Measurements from ENCODE around the gene STAM2.
A peak's percentile ranks its signal among the peaks of the same experiment; 100 is the strongest.

STAM2 gene

DNA sequence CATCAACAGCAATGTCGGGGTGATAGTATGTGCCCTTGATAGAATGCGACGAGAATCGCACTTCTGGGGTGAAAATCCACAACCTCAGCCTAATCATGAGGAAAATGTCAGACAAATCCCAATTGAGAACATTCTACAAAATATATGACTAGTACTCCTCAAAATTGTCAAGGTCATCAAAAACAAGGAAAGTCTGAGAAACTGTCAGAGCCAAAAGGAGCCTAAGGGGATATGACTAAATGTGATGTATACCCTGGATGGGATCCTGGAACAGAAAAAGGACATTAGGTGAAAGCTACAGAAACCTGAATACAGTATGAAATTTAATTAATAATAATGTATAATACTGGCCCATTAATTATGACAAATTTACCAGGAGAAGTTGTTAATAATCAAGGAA, 69.1 kb downstream of the STAM2 start:
- TF ChIP-seq, protein P1, sequence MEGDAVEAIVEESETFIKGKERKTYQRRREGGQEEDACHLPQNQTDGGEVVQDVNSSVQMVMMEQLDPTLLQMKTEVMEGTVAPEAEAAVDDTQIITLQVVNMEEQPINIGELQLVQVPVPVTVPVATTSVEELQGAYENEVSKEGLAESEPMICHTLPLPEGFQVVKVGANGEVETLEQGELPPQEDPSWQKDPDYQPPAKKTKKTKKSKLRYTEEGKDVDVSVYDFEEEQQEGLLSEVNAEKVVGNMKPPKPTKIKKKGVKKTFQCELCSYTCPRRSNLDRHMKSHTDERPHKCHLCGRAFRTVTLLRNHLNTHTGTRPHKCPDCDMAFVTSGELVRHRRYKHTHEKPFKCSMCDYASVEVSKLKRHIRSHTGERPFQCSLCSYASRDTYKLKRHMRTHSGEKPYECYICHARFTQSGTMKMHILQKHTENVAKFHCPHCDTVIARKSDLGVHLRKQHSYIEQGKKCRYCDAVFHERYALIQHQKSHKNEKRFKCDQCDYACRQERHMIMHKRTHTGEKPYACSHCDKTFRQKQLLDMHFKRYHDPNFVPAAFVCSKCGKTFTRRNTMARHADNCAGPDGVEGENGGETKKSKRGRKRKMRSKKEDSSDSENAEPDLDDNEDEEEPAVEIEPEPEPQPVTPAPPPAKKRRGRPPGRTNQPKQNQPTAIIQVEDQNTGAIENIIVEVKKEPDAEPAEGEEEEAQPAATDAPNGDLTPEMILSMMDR (IDR thresholded peaks at IDR 0.05; ENCODE audit: low read depth, low read length, missing control alignments): no peak
- no peak for DNase-seq (ENCODE audit: low read depth)
- H3K4me3 ChIP-seq (ENCODE audit: low read depth, low read length): no peak overlapping the region
- in situ Hi-C loops (cut with HindIII; ENCODE audit: low sequenced_read_pairs): no loop called here

- in situ Hi-C loops (cut with HindIII; ENCODE audit: low sequenced_read_pairs): no loop called here
- no peak overlapping the region for H3K4me3 ChIP-seq (ENCODE audit: low read depth, low read length)
- no peak for DNase-seq (ENCODE audit: low read depth)
- TF ChIP-seq, protein P1 (IDR thresholded peaks at IDR 0.05; ENCODE audit: low read depth, low read length, missing control alignments): no peak
These were observed 72.3 kb downstream of the STAM2 start for GRCh38 chr2:152103271-152103670.

DNA sequence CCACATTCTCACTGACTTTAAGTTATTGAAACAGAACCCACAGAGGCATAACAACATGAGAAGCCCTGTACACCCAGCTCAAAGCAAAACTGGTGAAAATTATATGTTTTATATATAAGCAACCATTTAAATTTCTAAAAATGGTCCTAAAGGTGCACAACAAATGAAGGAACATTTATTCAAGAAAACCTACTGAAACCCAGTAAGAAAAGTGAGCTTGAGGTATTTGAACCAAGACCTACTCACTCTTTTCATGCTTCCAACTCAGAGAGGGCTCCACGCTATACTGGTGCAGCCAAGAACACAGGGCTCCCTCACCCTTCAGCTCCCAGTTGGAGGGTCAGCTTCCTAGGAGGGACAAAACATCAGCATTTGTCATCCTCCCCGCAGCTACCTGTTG, 74.6 kb downstream of the STAM2 start:
- no peak for DNase-seq (ENCODE audit: low read depth)
- in situ Hi-C loops (cut with HindIII; ENCODE audit: low sequenced_read_pairs): no loop called here
- H3K4me3 ChIP-seq (ENCODE audit: low read depth, low read length): no peak overlapping the region
- TF ChIP-seq, protein P1 (IDR thresholded peaks at IDR 0.05; ENCODE audit: low read depth, low read length, missing control alignments): no peak

- H3K4me3 ChIP-seq (ENCODE audit: low read depth, low read length): peak overlapping the region; percentile 57
- DNase-seq (ENCODE audit: low read depth): no peak
- in situ Hi-C loops (cut with HindIII; ENCODE audit: low sequenced_read_pairs): no loop called here
- TF ChIP-seq, protein P1 (IDR thresholded peaks at IDR 0.05; ENCODE audit: low read depth, low read length, missing control alignments): no peak
These were observed 76.1 kb downstream of the STAM2 start for GRCh38 chr2:152099367-152100050.

DNA sequence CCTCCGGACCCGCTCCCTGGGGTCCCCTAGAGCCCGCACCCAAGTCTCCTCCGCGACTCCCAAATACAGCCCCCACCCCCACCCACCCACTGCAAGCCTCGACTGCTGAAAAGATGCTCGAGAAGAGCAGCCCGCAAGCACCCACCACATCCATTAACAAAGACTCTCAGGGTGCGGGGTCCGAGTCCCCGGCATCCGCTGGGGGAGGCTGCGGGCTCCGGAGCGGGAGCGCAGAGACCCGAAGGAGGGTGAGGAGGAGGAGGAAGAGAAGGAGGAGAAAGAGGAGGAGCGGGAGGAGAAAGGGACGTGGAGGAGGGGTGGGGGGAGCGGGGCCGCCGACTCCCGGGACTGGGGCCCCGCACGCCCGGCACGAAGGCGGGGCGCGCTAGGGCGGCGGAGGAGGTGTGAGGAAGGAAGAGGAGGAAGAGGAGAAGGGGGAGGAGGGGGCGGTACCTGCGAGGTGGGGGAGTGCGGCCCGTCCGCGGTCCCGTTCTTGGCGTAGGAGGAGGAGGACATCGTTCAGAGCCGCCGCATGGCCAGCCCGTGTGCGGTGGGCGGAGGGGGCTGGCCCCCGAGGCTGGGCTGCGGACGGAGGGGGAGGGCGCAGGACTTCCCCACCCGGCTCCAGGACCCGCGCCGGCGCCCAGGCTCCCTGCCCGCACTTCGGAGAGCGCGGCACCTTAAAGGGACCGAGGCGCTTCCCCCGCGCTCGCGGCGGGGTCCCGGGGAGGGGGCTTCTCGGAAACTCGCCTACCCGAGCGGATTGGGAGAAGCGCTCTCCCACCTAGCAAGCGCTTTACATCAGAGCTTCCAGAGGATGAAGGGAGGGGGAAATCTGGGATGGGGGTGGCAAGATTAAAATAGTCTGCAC, 76.8 kb downstream of the STAM2 start, which contains the start of gene CACNB4:
Gene CACNB4 (minus strand): TSS at position 549 of the 871 bp plus-strand sequence.
- in situ Hi-C loops (cut with HindIII; ENCODE audit: low sequenced_read_pairs): no loop called here
- no peak for DNase-seq (ENCODE audit: low read depth)
- H3K4me3 ChIP-seq (ENCODE audit: low read depth, low read length): peak within 1 kb of the TSS; percentile 57
- TF ChIP-seq, protein P1 (IDR thresholded peaks at IDR 0.05; ENCODE audit: low read depth, low read length, missing control alignments): no peak

DNA sequence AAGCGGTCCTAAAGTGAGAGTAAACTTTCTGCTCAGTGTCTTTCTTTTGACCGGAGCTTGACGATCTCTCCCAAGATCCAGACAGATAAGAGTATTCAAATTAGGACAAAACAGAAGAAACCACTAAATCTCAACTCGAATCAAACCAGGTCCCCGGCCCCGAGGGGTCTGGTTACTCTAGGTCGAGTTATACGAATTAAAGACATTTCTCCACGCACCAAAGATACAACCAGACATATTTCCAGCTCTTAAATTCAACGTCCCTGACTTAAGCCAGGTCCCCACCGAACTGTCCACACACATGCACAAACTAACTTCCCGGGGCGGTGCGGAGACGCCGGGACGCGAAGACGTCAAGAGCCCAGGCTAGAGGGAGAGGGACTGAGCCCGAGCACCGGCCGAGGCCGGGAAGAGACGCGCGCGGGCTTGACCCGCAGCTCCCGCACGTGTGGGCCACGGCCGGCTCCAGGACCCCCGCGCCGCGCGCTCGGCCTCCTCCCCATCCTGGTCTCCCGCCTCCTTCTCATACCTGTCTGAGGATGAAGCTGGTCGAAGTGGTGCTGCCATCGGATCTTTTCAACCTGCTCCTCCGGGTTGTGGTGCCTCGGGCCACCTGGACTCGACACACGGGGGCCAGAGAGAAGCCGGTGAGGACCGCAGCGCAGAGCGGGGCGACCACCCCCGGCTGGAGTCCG, 77.6 kb downstream of the STAM2 start:
- TF ChIP-seq, protein P1 (IDR thresholded peaks at IDR 0.05; ENCODE audit: low read depth, low read length, missing control alignments): no peak
- in situ Hi-C loops (cut with HindIII; ENCODE audit: low sequenced_read_pairs): no loop called here
- H3K4me3 ChIP-seq (ENCODE audit: low read depth, low read length): peak overlapping the region; percentile 57
- no peak for DNase-seq (ENCODE audit: low read depth)

All from astrocyte of the cerebellum (primary cell).